ENCODE data around the gene MRPS34. TPM values are rescaled to one million over a fixed set of nuclear protein-coding genes. Genes with fewer than 3 reads are reported as not detected.

Gene MRPS34
- total RNA-seq, 2 donors from 2014 or later = 106 to 227 TPM

DNA sequence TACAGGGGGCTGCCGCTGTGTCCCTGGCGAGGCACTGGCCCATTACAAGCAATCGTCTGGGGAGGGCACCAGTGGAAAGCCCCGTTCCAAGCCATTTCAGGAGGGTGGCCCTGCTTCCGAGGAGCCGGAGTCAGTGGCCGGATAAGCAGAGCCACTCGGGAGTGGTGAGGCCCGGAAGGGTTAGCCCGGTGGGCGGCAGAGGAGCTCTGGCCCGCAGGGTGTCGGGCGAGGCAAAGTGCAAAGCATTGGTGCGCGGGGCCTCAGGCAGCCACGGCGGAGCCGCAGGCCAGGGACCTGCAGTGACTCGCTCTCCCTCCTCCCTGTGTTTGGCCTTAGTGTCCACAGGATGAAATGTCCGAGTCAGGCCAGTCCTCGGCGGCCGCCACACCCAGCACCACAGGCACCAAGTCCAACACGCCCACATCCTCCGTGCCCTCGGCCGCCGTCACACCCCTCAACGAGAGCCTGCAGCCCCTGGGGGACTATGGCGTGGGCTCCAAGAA, 26.2 kb downstream of the MRPS34 start:
- no peaks in the 10 kb centered on the region for H3K27me3 ChIP-seq
- H3K4me3 ChIP-seq = no peak overlapping the region
- TF ChIP-seq, protein P1, sequence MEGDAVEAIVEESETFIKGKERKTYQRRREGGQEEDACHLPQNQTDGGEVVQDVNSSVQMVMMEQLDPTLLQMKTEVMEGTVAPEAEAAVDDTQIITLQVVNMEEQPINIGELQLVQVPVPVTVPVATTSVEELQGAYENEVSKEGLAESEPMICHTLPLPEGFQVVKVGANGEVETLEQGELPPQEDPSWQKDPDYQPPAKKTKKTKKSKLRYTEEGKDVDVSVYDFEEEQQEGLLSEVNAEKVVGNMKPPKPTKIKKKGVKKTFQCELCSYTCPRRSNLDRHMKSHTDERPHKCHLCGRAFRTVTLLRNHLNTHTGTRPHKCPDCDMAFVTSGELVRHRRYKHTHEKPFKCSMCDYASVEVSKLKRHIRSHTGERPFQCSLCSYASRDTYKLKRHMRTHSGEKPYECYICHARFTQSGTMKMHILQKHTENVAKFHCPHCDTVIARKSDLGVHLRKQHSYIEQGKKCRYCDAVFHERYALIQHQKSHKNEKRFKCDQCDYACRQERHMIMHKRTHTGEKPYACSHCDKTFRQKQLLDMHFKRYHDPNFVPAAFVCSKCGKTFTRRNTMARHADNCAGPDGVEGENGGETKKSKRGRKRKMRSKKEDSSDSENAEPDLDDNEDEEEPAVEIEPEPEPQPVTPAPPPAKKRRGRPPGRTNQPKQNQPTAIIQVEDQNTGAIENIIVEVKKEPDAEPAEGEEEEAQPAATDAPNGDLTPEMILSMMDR (IDR thresholded peaks at IDR 0.05) = no peak
- H3K4me1 ChIP-seq = no peaks in the 10 kb centered on the region
- H3K36me3 ChIP-seq = no peaks in the 10 kb centered on the region
- intact Hi-C loops (cut with DNase I) = no loop called here
- no peak overlapping the region for H3K9ac ChIP-seq (ENCODE audit: low read depth in 2 of 2, low read length in 2 of 2)
- DNase-seq = no peak
- no peak overlapping the region for H3K27ac ChIP-seq
- no peaks in the 10 kb centered on the region for H3K9me3 ChIP-seq

DNA sequence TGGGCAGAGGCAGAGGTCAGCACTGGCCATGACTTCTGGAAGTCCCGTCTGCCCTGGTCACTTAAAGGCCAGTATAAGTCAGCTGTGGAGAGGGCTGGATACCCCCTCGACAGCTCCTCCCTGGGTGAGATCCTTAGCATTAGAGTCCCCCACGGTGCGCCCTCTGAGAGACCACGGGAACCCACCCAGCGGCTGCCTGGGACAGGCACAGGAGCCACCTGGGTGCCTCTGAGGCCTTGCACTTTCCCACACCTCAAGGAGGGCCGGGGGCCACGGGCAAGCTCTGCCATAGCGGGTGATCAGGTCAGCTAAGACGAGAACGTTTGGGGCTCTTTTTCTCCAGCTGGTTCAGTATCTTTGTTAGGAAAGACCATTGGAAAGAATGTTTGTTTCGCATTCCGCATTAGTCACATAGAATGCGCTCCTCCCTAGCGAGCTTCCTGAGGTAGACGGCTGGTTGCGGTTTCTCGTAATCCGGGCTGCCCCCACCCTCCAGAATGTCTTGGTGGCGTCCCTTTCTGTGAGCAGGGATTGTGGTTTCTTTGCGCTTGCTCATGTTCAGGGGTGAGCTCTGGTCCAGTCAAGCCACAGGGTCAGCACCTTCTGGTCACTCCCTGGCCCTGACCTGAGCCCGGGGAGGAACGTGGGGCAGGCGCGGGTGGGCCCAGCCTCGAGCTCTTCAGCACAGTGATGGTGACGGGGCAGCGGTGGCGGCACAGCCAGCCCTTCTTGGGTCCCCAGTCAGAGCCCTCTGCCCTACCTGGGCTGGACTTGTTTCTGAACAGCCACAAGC, 26.8 kb downstream of the MRPS34 start:
- Histone ChIP-seq H3K27me3 (no peaks in the 10 kb centered on the region), H3K27ac (no peak overlapping the region), H3K4me3 (no peak overlapping the region), H3K9me3 (no peaks in the 10 kb centered on the region), H3K9ac (ENCODE audit: low read depth in 2 of 2, low read length in 2 of 2) (no peak overlapping the region), H3K4me1 (no peaks in the 10 kb centered on the region), H3K36me3 (no peaks in the 10 kb centered on the region)
- TF ChIP-seq, protein P1 (IDR thresholded peaks at IDR 0.05) = no peak
- DNase-seq = no peak
- intact Hi-C loops (cut with DNase I) = no loop called here

- no peak overlapping the region for H3K9ac ChIP-seq (ENCODE audit: low read depth in 2 of 2, low read length in 2 of 2)
- H3K27ac ChIP-seq = no peak overlapping the region
- H3K9me3 ChIP-seq = no peaks in the 10 kb centered on the region
- TF ChIP-seq, protein P1 (IDR thresholded peaks at IDR 0.05) = no peak
- no peaks in the 10 kb centered on the region for H3K36me3 ChIP-seq
- H3K4me1 ChIP-seq = no peaks in the 10 kb centered on the region
- no peak for DNase-seq
- H3K27me3 ChIP-seq = no peaks in the 10 kb centered on the region
- intact Hi-C loops (cut with DNase I) = no loop called here
- H3K4me3 ChIP-seq = no peak overlapping the region
Observed at GRCh38 chr16:1745181-1745899, 27.6 kb downstream of the MRPS34 start.

- intact Hi-C loops (cut with DNase I) = no loop called here
- Histone ChIP-seq H3K4me1 (no peaks in the 10 kb centered on the region), H3K9me3 (no peaks in the 10 kb centered on the region), H3K27me3 (no peaks in the 10 kb centered on the region), H3K36me3 (no peaks in the 10 kb centered on the region), H3K4me3 (no peak overlapping the region), H3K9ac (ENCODE audit: low read depth in 2 of 2, low read length in 2 of 2) (no peak overlapping the region), H3K27ac (no peak overlapping the region)
- TF ChIP-seq, protein P1 (IDR thresholded peaks at IDR 0.05) = no peak
- DNase-seq = no peak
Observed at GRCh38 chr16:1744338-1744840, 28.5 kb downstream of the MRPS34 start.

DNA sequence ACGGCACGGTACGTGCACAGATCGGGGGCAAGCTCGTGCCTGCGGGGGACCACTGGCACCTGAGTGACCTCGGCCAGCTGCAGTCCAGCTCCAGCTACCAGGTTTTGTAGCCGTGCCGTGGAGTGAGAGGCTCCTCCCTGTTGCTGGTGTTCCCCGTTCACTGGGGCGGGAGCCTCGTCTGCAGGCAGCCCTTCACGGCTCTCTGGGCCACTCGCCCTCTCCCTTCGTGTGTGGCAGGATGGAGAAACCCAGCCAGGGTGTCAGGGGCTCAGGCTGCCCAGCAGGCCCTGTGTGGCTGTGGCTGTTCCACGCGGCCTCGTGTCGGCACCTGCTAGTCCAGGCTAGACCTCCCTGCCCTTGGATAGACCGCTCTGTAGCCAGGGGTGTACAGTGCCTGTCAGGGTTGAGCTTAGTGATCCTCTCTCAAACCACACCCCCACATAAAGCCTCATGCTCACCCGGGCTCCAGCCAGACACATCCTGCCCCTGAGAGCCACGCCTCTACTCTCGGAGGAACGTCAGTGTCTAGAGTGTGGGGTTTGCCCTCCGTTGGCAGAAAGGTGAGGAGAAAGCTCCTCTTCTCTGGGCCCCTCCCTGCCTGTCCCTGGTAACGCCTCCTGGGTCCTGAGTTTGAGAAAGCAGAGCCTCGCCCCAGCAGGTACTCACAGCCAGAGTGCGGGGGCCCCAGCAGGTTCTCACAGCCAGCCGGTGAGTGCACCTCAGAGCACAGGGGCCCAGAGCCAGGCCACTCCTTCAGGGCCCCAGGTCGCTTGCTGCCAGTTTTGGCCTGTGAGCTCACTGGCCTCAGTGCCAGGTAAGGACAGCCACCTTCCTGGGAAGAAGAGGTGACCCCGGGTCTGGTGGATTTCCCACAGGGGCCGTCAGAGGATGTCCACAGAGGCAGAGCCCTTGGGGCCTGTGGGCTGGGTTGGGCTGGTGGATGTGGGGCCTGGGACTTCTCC, 29.3 kb downstream of the MRPS34 start:
- Histone ChIP-seq H3K27ac (no peak overlapping the region), H3K4me1 (no peaks in the 10 kb centered on the region), H3K9me3 (no peaks in the 10 kb centered on the region), H3K27me3 (no peaks in the 10 kb centered on the region), H3K36me3 (no peaks in the 10 kb centered on the region), H3K4me3 (no peak overlapping the region), H3K9ac (ENCODE audit: low read depth in 2 of 2, low read length in 2 of 2) (no peak overlapping the region)
- DNase-seq = no peak
- intact Hi-C loops (cut with DNase I) = no loop called here
- TF ChIP-seq, protein P1 (IDR thresholded peaks at IDR 0.05) = no peak

Measured in colonic mucosa (tissue), 4 donors.